IMR-90 (cell line): ENCODE measurements around the gene DEFB131B. TPM values are rescaled to one million over a fixed set of nuclear protein-coding genes. Genes with fewer than 3 reads are reported as not detected.

Source experiments
- ATAC-seq: fragments of 200-7000 bp; cut with Tn5 transposase; 2 replicates; pipeline ENCODE4 v1.9.1; 2020; ENCODE audit warnings: low read depth, mild to moderate bottlenecking, moderate library complexity
- BruUV-seq: library from RNA; stranded (reverse); fragments of 400-500 nt; replicated peaks from 2 replicates; lab custom pipeline; 2021; lab: Mats Ljungman, UMichigan
- CTCF ChIA-PET: fragments of 300-600 bp; formaldehyde crosslinking; extraction: SDS; loops from one replicate; lab custom pipeline; 2021; ENCODE audit warnings: antibody characterized with exemption; lab: Yijun Ruan, JAX
- POLR2A ChIA-PET: fragments of 300-600 bp; sonication (Branson Sonifier 250); formaldehyde crosslinking; loops from one replicate; lab custom pipeline; 2022; ENCODE audit warnings: antibody characterized with exemption; ENCODE audit not compliant: unreplicated experiment; lab: Charles Lee
- DNase-seq: peaks from one replicate; pipeline ENCODE4 v3.0.0; 2013
- H2AFZ ChIP-seq: replicated peaks from 2 replicates; pipeline ENCODE3; 2013; ENCODE audit warnings: low read length, mild to moderate bottlenecking; ENCODE audit not compliant: poor library complexity
- H2AK5ac ChIP-seq: 2 replicates; pipeline ENCODE4 v1.6.1; 2013; ENCODE audit warnings: low read depth, low read length, inconsistent platforms
- H2AK9ac ChIP-seq: replicated peaks from 2 replicates; pipeline ENCODE3; 2013; ENCODE audit warnings: mild to moderate bottlenecking, low read depth, low read length, moderate library complexity; ENCODE audit not compliant: poor library complexity
- H2BK120ac ChIP-seq: 2 replicates; pipeline ENCODE4 v1.6.1; 2013; ENCODE audit warnings: low read depth, low read length, inconsistent platforms
- H2BK15ac ChIP-seq: 3 replicates; pipeline ENCODE4 v1.6.1; 2013; ENCODE audit warnings: low read depth, low read length, inconsistent platforms
- H2BK20ac ChIP-seq: 2 replicates; pipeline ENCODE4 v1.6.1; 2013; ENCODE audit warnings: low read depth, mild to moderate bottlenecking, inconsistent platforms, low read length, moderate library complexity
- H2BK5ac ChIP-seq: 2 replicates; pipeline ENCODE4 v1.6.1; 2013; ENCODE audit warnings: mild to moderate bottlenecking, low read depth, low read length, inconsistent platforms; ENCODE audit not compliant: poor library complexity, severe bottlenecking
- H3K14ac ChIP-seq: replicated peaks from 2 replicates; pipeline ENCODE4 v1.6.1; 2013; ENCODE audit warnings: low read depth, low read length, inconsistent platforms
- H3K18ac ChIP-seq: 2 replicates; pipeline ENCODE4 v1.6.1; 2013; ENCODE audit warnings: low read depth, low read length, control low read depth
- H3K23ac ChIP-seq: 2 replicates; pipeline ENCODE4 v1.6.1; 2013; ENCODE audit warnings: low read depth, low read length, inconsistent platforms
- H3K27ac ChIP-seq: 2 replicates; pipeline ENCODE4 v1.5.1; 2013; ENCODE audit warnings: mild to moderate bottlenecking, control low read depth, low read length; ENCODE audit not compliant: insufficient read depth
- H3K27me3 ChIP-seq: 2 replicates; pipeline ENCODE4 v1.6.1; 2013; ENCODE audit warnings: low read length; ENCODE audit not compliant: control insufficient read depth, insufficient read depth
- H3K36me3 ChIP-seq: 2 replicates; pipeline ENCODE4 v1.6.1; 2013; ENCODE audit warnings: low read length, mixed read lengths; ENCODE audit not compliant: control insufficient read depth, insufficient read depth
- H3K4ac ChIP-seq: 2 replicates; pipeline ENCODE4 v1.6.1; 2013; ENCODE audit warnings: low read depth, low read length, inconsistent platforms
- H3K4me1 ChIP-seq: 2 replicates; pipeline ENCODE4 v1.6.1; 2013; ENCODE audit warnings: low read length, mixed read lengths; ENCODE audit not compliant: control insufficient read depth, insufficient read depth
- H3K4me2 ChIP-seq: 2 replicates; pipeline ENCODE4 v1.6.1; 2013; ENCODE audit warnings: low read depth, mild to moderate bottlenecking, control low read depth, low read length, moderate library complexity
- H3K4me3 ChIP-seq: 2 replicates; pipeline ENCODE4 v1.5.1; 2013; ENCODE audit warnings: low read depth, mild to moderate bottlenecking, control low read depth, low read length, moderate library complexity; ENCODE audit not compliant: insufficient read depth
- H3K56ac ChIP-seq: 2 replicates; pipeline ENCODE4 v1.6.1; 2013; ENCODE audit warnings: low read length, inconsistent platforms; ENCODE audit not compliant: insufficient read depth; ENCODE audit errors: extremely low read depth
- H3K79me1 ChIP-seq, 2 experiments: 2 replicates each; pipeline ENCODE4 v1.6.1; 2013; ENCODE audit warnings: low read length in 2 of 2, inconsistent platforms in 1 of 2, low read depth in 1 of 2
- H3K9ac ChIP-seq: 2 replicates; pipeline ENCODE4 v1.6.1; 2013; ENCODE audit warnings: low read depth, low read length, control low read depth
- H3K9me1 ChIP-seq: 2 replicates; pipeline ENCODE4 v1.6.1; 2013; ENCODE audit warnings: low read length, inconsistent platforms; ENCODE audit not compliant: insufficient read depth
- H3K9me3 ChIP-seq: 2 replicates; pipeline ENCODE4 v1.6.1; 2013; ENCODE audit warnings: low read length; ENCODE audit not compliant: control insufficient read depth, insufficient read depth
- H4K20me1 ChIP-seq: 2 replicates; pipeline ENCODE4 v1.6.1; 2013; ENCODE audit warnings: low read length, inconsistent platforms; ENCODE audit not compliant: insufficient read depth
- H4K5ac ChIP-seq: 2 replicates; pipeline ENCODE4 v1.6.1; 2013; ENCODE audit warnings: mild to moderate bottlenecking, low read depth, low read length, control low read depth
- H4K8ac ChIP-seq, 2 experiments: 2 replicates each; pipeline ENCODE4 v1.6.1; 2013; ENCODE audit warnings: low read depth in 2 of 2, low read length in 2 of 2, control low read depth in 1 of 2, inconsistent platforms in 1 of 2
- H4K91ac ChIP-seq: 2 replicates; pipeline ENCODE4 v1.6.1; 2013; ENCODE audit warnings: low read depth, low read length, inconsistent platforms; ENCODE audit not compliant: insufficient read depth
- CEBPB ChIP-seq: IDR thresholded peaks from 2 replicates; pipeline ENCODE4 v1.6.1; 2012; ENCODE audit warnings: low read depth, low read length, improper control_type of control experiment
- CTCF ChIP-seq: conservative IDR thresholded peaks from 2 replicates; pipeline ENCODE4 v1.5.1; 2012; ENCODE audit warnings: mild to moderate bottlenecking, low read depth, low read length, improper control_type of control experiment
- ELK1 ChIP-seq: fragments of 150-350 bp; IDR thresholded peaks from 2 replicates; pipeline ENCODE4 v1.6.1; 2016; ENCODE audit warnings: low read depth, mild to moderate bottlenecking, low read length, moderate library complexity, borderline replicate concordance
- FOS ChIP-seq: fragments of 150-350 bp; IDR thresholded peaks from 2 replicates; pipeline ENCODE4 v1.6.1; 2016; ENCODE audit warnings: low read depth, low read length
- SMC3 ChIP-seq: fragments of 150-350 bp; IDR thresholded peaks from 2 replicates; pipeline ENCODE4 v1.6.1; 2016; ENCODE audit warnings: low read depth, mild to moderate bottlenecking, antibody characterized with exemption, low read length, moderate library complexity
- WGBS, 2 experiments: methylation state at CpG; one replicate each; pipeline versions ENCODE4 v1.1.5 to v1.1.7; 2013; ENCODE audit warnings: missing lambda C conversion rate in 2 of 2; ENCODE audit not compliant: insufficient read length in 1 of 2; ENCODE audit errors: extremely low coverage in 2 of 2; 5-methylcytosine and 5-hydroxymethylcytosine counted together
- dilution Hi-C: fragments of 300-500 bp; cut with HindIII; formaldehyde crosslinking; loops from one replicate; pipeline ENCODE4 v1.14.3; 2018; ENCODE audit warnings: low sequenced_read_pairs; ENCODE audit not compliant: unreplicated experiment
- in situ Hi-C: fragments of 300-500 bp; cut with MboI; formaldehyde crosslinking; loops from 3 replicates; pipeline ENCODE4 v1.14.3; 2019; ENCODE audit warnings: low sequenced_read_pairs, inconsistent platforms, mixed read lengths
- intact Hi-C: fragments of 100-400 bp; cut with micrococcal nuclease; formaldehyde crosslinking; loops from 2 replicates; pipeline ENCODE4 v1.10.0; 2022
- polyA plus RNA-seq, 3 experiments: library from polyadenylated mRNA; depleted of rRNA; stranded (reverse); fragments of >200 nt; gene quantifications; 2 replicates each; pipeline ENCODE4 v1.2.3, GENCODE V29; 2012; ENCODE audit warnings: low replicate concordance in 1 of 3
- total RNA-seq: library from RNA; depleted of rRNA; stranded (reverse); fragments of >200 nt; gene quantifications from 2 replicates; pipeline ENCODE4 v1.2.3, GENCODE V29; 2012

DEFB131B gene
- total and polyA plus RNA-seq, 2 of the 4 experiments (the other 2 are of a cell fraction), result not detected

- ATAC-seq (no peak), DNase-seq (no peak)
- no peak overlapping the region for H2AK9ac ChIP-seq
- 80% methylated on average over 5 of the region's 7 CpGs; no CpG with 5 or more reads in 1 of the 2 experiments for WGBS, 2 experiments
- H3K79me1 ChIP-seq, result no peaks in the 10 kb centered on the region
- no peak overlapping the region for H3K4me2 ChIP-seq
- no peaks in the 10 kb centered on the region for H3K9me3 ChIP-seq
- H2BK20ac ChIP-seq, result no peak overlapping the region
- ChIA-PET POLR2A (no interaction called here), CTCF (no interaction called here)
- no peak overlapping the region for H3K27ac ChIP-seq
- no TSS peak for BruUV-seq
- H4K91ac ChIP-seq, result no peak overlapping the region
- no peak overlapping the region for H3K18ac ChIP-seq
- peaks cover 4% of the 10 kb centered on the region; the same call in 1 of the 2 replicates for H3K9me1 ChIP-seq
- peaks cover 3% of the 10 kb centered on the region for H3K4me1 ChIP-seq
- dilution Hi-C loops (no loop called here), intact Hi-C loops (no loop called here), in situ Hi-C loops (no loop called here)
- no peak overlapping the region for H2BK5ac ChIP-seq
- H3K9ac ChIP-seq, result no peak overlapping the region
- no peak overlapping the region for H4K5ac ChIP-seq
- no peak overlapping the region for H2AFZ ChIP-seq
- no peak overlapping the region for H3K23ac ChIP-seq
- H2AK5ac ChIP-seq, result no peak overlapping the region
- TF ChIP-seq CTCF (no peak), FOS (no peak), ELK1 (no peak), CEBPB (no peak), SMC3 (no peak)
- H3K36me3 ChIP-seq, result peaks cover 22% of the 10 kb centered on the region
- H4K20me1 ChIP-seq, result peaks cover 5% of the 10 kb centered on the region; the same call in 1 of the 2 replicates
- H3K56ac ChIP-seq, result no peak overlapping the region
- H3K14ac ChIP-seq, result no peak overlapping the region
- H4K8ac ChIP-seq, result no peak overlapping the region
- H3K4ac ChIP-seq, result no peak overlapping the region
- no peaks in the 10 kb centered on the region for H3K27me3 ChIP-seq
- H3K4me3 ChIP-seq, result no peak overlapping the region
- H2BK120ac ChIP-seq, result no peak overlapping the region
- H2BK15ac ChIP-seq, result no peak overlapping the region
Observed at GRCh38 chr11:71914617-71915189, 36.5 kb downstream of the DEFB131B start.
